ENCODE data around the gene MCM5. TPM values are rescaled to one million over a fixed set of nuclear protein-coding genes. Genes with fewer than 3 reads are reported as not detected.

The MCM5 gene
- total RNA-seq, 1 donor from 2014 or later = 178 TPM

DNA sequence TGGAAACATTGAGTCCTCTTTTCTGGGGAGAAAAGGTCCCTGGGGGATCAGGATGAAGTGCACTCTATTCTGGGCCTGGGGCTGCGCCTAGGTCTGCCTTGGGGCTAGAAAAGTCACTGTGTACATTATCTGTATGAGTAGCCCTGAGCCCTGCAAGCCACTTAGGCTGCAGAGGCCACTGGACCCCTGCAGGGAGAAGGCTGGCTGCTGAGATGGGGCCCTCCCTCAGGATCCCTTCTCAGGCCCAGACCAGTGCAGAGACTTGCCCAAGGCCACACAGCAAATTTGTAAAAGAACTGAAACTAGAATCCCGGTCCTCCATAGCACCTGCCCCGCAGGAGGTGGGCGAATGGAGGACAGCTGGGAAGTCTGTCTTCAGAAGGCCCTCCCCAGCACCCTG is 45.9 kb upstream of the MCM5 start:
- TF ChIP-seq, protein P1, sequence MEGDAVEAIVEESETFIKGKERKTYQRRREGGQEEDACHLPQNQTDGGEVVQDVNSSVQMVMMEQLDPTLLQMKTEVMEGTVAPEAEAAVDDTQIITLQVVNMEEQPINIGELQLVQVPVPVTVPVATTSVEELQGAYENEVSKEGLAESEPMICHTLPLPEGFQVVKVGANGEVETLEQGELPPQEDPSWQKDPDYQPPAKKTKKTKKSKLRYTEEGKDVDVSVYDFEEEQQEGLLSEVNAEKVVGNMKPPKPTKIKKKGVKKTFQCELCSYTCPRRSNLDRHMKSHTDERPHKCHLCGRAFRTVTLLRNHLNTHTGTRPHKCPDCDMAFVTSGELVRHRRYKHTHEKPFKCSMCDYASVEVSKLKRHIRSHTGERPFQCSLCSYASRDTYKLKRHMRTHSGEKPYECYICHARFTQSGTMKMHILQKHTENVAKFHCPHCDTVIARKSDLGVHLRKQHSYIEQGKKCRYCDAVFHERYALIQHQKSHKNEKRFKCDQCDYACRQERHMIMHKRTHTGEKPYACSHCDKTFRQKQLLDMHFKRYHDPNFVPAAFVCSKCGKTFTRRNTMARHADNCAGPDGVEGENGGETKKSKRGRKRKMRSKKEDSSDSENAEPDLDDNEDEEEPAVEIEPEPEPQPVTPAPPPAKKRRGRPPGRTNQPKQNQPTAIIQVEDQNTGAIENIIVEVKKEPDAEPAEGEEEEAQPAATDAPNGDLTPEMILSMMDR (IDR thresholded peaks at IDR 0.05) = no peak
- POLR2A ChIA-PET = interaction anchor here (0.6 to 5.3 kb wide), 7 partner anchors 17 to 186 kb away, joined by 4 to 215 read pairs (median 7); no protein-coding TSS in a partner anchor
- Mint-ChIP-seq H3K27me3 (no peaks in the 10 kb centered on the region), H3K27ac (peak overlapping the region; percentile 98), H3K9me3 (no peaks in the 10 kb centered on the region), H3K4me3 (no peak overlapping the region), H3K4me1 (peaks cover 73% of the 10 kb centered on the region), H3K36me3 (ENCODE audit: low read depth) (no peaks in the 10 kb centered on the region)
- ATAC-seq (ENCODE audit: low read depth) (no peak), DNase-seq (no peak)
- intact Hi-C loops (cut with micrococcal nuclease) = loop anchor here (5.0 kb wide), 2 partner anchors 393 to 713 kb away; no protein-coding TSS in a partner anchor
- CTCF ChIA-PET = interaction anchor here (4.9 kb wide), 1 partner anchor 57 kb away, joined by 118 read pairs; no protein-coding TSS in a partner anchor

DNA sequence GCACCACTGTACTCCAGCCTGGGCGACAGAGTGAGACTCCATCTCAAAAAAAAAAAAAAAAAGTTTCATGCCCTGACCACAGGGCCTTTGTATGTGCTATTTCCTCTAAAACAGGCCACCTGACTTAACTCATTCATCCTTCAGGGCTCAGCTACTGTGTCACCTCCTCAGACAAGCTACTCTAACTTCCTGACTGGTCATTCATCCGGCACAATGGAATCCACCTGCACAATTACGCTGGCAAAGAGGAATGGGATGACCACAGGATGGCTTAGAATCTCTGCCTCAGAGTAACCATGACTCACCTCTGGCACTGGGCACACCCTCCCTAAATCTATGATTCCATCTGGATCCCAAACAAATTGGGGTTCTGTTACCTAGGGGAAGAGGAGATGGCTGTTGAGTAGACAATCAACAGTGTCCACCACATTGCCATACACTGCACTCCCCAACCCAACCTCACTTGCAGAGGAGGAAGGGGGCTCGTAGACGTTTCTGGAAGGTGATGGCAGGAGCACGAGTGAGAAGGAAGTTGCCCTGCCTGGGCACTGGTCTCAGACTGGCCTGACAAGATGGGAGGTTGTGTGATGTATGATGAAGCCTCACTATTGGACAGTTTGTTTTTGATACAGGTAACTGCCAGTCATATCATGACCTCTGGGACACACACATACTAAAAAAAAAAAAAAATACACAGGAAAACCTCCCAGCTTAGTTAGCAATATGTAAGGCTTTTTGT is 41.9 kb upstream of the MCM5 start:
- ATAC-seq (ENCODE audit: low read depth) (no peak), DNase-seq (no peak)
- TF ChIP-seq, protein P1 (IDR thresholded peaks at IDR 0.05) = no peak
- H3K27me3 Mint-ChIP-seq = no peaks in the 10 kb centered on the region
- H3K4me1 Mint-ChIP-seq = peaks cover 59% of the 10 kb centered on the region
- intact Hi-C loops (cut with micrococcal nuclease) = no loop called here
- CTCF ChIA-PET = interaction anchor here (1.7 kb wide), 1 partner anchor 53 kb away, joined by 9 read pairs; no protein-coding TSS in a partner anchor
- no peaks in the 10 kb centered on the region for H3K36me3 Mint-ChIP-seq (ENCODE audit: low read depth)
- H3K27ac Mint-ChIP-seq = peak overlapping the region; percentile 27
- POLR2A ChIA-PET = interaction anchor here (0.6 to 2.1 kb wide), 3 partner anchors 19 to 53 kb away, joined by 4 to 12 read pairs (median 6); no protein-coding TSS in a partner anchor
- no peaks in the 10 kb centered on the region for H3K9me3 Mint-ChIP-seq
- H3K4me3 Mint-ChIP-seq = no peak overlapping the region

DNA sequence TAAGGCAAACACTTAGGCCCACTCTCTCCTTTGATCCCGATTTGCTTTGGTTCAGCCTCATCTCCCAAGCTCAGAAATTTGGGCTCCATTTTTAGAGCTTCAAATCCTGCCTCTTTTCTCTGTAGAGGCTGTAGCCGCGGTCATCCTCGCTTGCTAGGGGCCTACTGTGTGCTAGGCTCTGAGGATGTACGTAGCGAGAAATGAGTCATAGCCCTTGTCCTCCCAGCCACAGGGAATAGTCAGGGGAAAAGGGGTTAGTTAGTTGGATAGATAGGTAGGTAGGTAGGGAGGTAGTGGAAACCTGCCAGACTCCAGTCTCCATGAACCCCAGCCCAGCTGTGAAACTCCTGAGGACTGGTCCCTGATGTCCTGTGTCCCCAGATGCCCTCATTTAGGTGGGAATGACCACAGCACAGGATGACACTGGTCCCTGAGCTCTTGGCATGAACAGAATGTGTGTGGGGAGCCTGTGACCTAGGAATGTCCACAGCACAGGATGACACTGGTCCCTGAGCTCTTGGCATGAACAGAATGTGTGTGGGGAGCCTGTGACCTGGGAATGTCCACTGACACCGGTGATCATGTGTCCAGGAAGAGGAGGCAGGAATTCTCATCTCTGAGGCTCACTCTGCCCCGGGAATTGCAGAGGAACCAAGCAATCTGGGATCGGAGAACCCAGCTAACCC is 40.4 kb upstream of the MCM5 start:
- H3K36me3 Mint-ChIP-seq (ENCODE audit: low read depth) = no peaks in the 10 kb centered on the region
- intact Hi-C loops (cut with micrococcal nuclease) = no loop called here
- H3K27ac Mint-ChIP-seq = peak overlapping the region; percentile 37
- no peak overlapping the region for H3K4me3 Mint-ChIP-seq
- POLR2A ChIA-PET = interaction anchor here (0.6 to 2.5 kb wide), 5 partner anchors 8 to 1018 kb away, joined by 3 to 6 read pairs (median 6); no protein-coding TSS in a partner anchor
- no peak for ATAC-seq (ENCODE audit: low read depth)
- no peaks in the 10 kb centered on the region for H3K9me3 Mint-ChIP-seq
- H3K27me3 Mint-ChIP-seq = no peaks in the 10 kb centered on the region
- no peak for DNase-seq
- CTCF ChIA-PET = interaction anchor here (0.9 to 1.2 kb wide), 3 partner anchors 8 to 71 kb away, joined by 3 to 4 read pairs (median 3); no protein-coding TSS in a partner anchor
- TF ChIP-seq, protein P1 (IDR thresholded peaks at IDR 0.05) = no peak
- H3K4me1 Mint-ChIP-seq = peaks cover 53% of the 10 kb centered on the region

DNA sequence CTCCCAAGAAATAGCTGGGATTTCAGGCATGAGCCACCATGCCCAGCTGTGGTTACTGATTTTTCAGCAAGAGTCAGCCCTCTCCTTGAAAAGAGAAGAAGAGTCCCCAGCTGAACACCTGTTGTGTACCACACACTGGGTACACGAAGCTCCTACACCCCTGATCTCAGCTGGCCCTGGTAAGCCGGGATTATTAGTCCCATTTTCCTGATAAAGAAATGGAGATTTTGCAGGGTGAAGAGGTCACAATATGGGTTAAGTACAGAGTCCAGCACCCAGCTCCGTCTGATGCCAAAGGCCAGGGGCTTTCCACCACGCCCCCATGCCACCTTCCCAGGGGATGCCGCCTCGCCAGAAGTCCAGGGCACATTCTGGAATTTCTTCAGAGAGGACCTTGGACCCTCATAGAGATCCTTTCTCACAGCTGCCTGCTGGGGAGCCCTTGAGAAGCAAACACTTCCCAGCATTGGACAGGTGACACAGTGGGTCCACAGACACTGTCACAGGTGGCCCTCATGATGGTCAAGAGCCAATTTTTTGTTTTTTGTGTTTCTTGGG is 38.9 kb upstream of the MCM5 start:
- Mint-ChIP-seq H3K27ac (no peak overlapping the region), H3K4me3 (no peak overlapping the region), H3K27me3 (no peaks in the 10 kb centered on the region), H3K9me3 (no peaks in the 10 kb centered on the region), H3K4me1 (peaks cover 47% of the 10 kb centered on the region), H3K36me3 (ENCODE audit: low read depth) (no peaks in the 10 kb centered on the region)
- no peak for DNase-seq
- intact Hi-C loops (cut with micrococcal nuclease) = no loop called here
- CTCF ChIA-PET = no interaction called here
- POLR2A ChIA-PET = interaction anchor here (0.7 to 2.5 kb wide), 5 partner anchors 10 to 49 kb away, joined by 3 to 7 read pairs (median 6); partner anchors contain the start of gene HMOX1
- TF ChIP-seq, protein P1 (IDR thresholded peaks at IDR 0.05) = no peak
- ATAC-seq (ENCODE audit: low read depth) = no peak
